COLO668 (cell line): ENCODE data around the gene HTR3C.
"Not testable (repeated sequence)": the region's sequence is repeated elsewhere in the genome, so short reads cannot be mapped to it uniquely, and the experiment has no call there.

Source experiments
- DNase-seq: peaks from one replicate; lab custom pipeline; 2025; ENCODE audit not compliant: unreplicated experiment; lab: John Stamatoyannopoulos, UW

The HTR3C gene, protein sequence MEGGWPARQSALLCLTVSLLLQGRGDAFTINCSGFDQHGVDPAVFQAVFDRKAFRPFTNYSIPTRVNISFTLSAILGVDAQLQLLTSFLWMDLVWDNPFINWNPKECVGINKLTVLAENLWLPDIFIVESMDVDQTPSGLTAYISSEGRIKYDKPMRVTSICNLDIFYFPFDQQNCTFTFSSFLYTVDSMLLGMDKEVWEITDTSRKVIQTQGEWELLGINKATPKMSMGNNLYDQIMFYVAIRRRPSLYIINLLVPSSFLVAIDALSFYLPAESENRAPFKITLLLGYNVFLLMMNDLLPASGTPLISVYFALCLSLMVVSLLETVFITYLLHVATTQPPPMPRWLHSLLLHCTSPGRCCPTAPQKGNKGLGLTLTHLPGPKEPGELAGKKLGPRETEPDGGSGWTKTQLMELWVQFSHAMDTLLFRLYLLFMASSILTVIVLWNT

DNA sequence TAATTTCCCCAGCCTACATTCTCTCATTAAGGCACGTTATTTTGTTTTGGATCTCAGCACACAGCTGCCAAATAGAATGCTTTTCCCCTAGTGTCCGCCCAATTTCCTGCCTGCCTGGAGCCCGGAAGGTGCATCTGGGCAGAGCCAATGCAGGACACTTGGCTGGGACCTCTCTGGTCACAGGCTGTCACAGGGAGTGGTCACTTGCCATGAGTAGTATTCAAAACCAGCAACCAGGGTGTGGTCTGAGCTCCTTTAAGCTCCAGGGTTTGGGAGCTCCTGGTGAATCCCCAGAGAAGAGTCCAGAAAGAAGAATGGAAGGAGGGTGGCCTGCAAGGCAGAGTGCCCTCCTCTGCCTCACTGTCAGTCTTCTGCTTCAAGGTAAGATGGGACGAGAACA, at the start of gene HTR3C:
Gene HTR3C (plus strand): TSS at position 281 of the 400 bp plus-strand sequence. CDS start 34 bp downstream, at position 315.
- no peak for DNase-seq

DNA sequence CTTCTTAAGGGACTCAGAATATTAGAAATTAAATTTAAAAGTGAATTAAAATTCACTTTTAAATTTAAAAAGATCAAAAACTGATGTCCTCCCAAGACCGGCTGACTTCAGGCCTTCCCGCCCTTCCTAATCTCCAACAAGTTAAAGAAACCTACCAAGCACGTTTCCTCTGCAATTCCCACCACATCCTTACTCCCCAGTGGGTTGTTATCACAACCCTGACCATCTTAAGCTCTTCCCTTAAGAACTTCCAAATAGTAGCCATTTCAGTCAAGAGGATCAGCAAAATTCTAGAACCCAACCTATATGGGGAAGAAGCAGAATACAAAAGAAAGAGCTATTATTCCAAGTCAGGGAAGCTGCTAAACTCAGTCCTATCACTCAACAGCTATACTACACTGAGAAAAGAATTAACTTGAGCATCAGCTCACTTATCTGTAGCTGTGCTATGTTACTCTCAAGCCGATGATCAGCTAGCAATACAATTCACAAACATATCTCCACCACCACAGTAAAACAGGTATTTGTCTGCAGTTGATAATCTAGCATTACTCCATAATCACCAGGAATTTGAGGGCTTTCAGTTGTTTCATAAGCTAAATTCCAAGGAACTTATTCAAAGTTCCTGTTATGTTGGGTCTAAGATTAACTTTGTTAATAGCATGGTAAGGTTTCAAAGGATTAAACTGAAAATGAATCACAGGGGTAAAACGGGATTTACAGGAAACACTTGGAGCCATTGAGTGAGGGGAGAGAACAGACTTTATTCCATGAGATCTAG, 49.5 kb upstream of the HTR3C start:
- no peak for DNase-seq

DNA sequence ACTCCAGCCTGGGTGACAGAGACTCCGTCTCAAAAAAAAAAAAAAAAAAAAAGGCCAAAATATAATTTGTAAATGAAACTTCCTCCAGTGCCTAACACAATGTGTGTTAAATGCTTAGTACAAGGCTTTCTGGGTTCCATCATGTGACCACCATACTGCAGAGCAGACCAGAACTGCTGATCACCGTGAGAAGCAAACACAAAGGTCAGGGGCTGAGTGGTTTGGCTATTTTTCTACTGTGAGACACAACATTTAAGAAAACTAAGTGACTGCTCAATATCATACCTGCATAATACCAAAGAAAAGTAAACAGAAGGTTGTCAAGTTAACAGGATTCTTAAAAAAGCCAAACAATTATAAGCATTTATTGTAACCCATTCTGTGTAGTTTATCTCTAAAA, 48.4 kb upstream of the HTR3C start:
- no peak for DNase-seq

DNA sequence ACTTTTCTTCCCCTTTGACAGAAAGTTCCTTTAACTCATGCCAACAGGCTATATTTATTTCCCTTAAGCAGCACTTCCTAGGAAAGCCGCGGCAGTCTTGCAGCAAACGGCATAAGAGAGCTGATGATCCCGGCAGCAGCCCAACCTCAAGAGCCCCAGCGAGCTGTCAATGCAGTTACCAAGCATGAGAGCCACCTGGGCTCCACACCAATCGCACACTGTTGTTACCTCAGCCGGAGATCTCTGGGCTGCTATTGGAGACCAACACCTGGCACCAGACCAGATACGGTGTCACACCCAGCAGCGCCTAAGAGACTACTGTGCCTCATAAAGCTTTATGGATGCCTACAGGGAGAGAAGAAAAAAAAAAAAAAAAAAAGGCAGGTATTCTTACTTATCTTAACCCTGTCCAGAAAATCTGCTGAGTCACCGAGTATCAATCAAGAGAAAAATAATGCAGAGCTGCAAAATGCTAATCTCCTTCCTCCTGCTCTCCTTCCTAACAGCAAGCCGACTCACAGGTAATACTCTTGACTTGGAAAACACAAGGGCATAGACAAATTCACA, 46.8 kb upstream of the HTR3C start:
- DNase-seq, result peak; percentile 85

DNA sequence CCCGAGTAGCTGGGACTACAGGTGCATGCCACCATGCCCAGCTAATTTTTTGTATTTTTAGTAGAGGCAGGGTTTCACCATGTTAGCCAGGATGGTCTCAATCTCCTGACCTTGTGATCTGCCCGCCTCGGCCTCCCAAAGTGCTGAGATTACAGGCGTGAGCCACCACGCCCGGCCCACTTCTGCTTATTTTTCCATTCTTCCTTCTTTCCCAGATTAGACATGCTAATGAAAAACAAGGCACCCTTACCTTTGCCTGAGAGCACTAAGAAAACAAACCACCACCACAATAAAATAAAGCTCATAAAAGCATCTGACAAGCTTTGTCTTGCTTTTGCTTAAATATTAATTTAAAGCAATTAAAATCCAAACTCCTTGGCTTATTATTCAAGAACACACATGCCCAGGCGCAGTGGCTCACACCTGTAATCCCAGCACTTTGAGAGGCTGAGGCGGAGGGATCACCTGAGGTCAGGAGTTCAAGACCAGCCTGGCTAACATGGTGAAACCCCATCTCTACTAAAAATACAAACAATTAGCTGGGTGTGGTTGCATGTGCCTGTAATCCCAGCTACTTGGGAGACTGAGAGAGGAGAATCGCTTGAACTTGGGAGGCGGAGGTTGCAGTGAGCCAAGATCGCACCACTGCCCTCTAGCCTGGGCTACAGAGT, 45.6 kb upstream of the HTR3C start:
- not testable (repeated sequence) for DNase-seq

DNA sequence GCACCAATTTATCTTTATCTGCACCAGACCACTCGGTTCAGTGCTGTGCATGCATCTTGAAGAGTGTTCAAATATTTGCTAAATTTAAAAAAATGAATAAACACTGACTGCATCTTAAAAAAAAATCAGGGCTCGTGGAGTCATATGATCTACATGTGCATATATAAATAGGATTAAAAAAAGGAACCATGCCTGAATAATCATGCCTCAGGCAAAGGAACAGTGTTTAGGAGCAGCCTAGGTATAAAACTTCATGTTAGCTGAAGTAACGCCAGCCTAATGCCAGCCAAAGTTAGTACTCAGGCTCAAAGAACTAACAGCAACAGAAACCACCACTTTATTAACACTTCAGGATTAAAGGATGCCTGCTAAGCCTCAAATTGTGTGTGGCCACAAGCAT, 44.7 kb upstream of the HTR3C start:
- DNase-seq, result no peak

DNA sequence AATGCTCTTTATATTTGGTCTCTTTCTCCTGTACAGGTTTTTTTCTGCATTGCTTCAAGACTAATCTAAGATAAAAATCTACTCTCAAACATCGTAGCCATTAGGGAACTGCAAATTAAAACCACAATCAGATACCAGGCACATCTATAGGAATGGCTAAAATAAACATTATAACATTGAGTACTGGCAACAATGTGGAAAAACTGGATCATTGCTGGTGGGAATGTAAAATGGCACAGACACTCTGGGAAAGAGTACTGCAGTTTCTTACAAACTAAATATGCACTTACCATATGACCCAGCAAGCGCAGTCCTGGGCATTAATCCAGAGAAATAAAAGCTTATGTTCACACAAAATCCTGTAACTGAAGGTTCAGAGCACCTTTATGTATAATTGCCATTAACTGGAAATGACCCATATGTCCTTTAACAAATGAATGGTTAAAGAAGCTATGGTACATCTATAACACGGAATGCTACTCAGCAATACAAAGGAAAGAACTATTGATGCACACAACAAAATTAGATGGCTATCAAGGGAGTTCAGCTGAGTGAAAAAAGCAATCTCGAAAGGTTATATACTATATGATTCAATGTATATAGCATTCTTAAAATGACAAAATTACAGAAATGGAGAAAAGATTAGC, 41.5 kb upstream of the HTR3C start:
- no peak for DNase-seq

DNA sequence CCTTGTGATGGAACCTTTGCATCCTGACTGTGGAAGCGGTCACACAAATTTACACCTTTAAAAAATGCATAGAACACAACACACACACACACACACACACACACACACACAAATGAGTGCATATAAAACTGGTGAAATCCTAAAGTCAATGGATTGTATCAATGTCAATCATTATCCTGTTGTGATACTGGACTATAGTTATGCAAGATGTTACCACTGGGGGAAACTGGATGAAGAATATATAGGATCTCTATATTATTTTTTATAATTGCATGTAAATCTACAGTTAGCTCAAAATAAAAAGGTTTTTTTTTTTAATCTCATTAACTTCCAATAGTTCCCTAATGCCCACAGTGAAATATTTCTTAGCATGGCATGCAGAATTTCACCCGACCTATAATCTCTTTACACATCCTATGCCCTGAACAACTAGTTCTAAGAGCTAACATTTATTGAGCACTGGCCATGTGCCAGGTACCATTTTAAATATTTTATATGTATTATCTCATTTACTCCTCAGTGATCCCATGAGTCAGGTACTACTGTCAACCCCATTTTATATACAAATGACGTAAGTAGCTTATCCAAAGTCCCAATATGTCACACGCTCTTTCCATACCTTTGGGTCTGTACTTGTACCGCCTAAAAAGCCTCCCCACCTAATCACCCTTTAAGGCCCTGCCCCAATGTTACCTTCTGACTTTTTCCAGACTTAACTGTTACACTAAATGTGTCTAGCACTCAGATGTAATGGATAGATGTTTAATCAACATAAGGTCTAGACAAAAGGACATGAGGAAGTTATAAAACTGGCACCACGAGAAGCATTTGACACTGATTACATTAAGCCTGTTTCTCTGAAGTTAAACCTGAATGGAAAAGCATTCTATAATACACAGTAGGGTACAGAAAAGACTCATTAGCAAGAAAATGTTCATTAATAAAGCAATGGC, 40.6 kb upstream of the HTR3C start:
- no peak for DNase-seq

DNA sequence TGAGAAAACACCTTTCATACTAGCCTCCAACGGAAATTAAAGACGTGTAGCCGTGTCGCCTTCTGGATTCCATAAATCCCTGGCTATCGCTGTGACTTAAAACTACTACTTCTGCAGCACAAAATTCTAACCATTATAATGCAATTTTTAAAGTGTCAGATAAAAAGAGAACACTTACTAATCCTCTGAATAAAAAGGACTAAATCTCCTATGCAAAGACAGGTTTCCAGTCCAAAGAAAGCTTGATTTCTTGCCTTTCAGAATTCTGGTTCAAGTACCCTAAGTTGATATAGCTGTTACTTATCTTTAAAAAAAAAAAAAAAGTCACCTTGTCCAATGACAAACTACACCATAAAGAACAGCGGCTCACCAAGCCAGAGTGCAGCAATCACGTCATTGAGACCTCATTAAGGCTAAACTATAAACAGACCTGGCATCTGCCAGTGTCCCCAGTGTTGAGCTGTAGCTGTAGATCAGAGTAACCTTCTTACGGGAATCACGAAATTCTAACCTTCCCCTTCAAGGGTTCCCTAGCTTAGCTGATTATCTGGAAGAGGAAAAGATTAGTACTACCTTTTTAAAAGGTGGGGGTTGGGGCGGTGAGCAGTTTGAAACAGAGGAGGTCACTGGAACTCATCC, 37.3 kb upstream of the HTR3C start:
- peak; percentile 7 for DNase-seq

DNA sequence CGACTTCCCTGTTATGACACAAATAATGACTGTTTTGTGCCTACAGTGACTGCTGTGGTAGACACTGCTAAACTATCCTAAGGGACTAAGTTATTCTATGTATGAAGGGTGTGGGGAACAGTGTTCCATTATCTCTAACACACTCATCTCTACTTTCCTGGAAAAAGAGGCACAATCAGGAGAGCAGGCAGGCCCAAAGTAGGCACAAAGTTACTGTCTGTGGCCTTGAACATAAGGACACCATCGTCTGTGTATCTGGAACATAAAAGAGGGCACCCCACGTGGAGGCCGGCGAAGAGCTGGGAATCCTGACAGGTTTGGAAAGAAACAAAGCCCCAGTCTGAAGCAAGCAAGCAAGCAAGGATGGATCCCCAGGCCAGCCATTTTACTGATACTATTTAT, 36.7 kb upstream of the HTR3C start:
- DNase-seq, result no peak

DNA sequence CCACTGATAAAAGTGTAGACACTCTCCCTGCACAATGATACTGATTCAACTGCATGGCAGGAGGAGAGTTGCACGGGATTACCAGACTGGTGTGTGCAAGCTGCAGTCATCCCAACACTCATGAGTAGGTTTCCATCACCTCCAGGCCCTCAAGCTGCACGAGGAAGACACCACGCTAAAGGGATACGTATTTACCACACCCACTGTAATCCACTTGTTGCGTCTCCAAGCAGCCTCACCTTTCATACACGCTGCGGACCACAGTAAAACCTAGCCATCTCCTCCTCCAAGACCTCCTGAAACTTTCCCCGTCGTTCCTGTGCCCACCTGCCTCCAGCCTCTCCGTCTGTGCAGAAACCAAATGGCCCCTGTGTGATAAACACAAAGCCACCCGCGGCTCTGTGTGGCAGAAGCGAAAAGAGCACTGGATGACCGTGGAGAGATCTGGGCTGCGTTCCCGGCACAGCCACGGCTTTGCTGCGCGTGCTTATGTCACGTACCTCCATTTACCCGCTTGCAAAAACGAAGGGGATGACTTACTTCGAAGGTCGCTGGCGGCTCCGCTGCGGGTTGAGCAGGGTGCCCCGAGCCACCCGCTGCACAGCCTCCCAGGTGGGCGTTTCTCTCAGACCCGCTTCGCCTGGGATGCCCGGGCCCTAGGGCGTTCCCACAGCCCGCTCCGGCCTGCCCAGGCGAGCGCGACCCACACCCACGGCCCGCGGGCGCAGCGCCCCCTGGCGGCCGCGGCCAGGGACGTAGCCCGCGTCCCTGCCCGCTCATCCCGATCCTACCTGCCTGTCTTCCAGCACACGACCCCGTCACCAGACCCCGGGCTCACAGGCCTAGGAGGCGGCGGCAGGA, 35.8 kb upstream of the HTR3C start:
- peak; percentile 55 for DNase-seq

DNA sequence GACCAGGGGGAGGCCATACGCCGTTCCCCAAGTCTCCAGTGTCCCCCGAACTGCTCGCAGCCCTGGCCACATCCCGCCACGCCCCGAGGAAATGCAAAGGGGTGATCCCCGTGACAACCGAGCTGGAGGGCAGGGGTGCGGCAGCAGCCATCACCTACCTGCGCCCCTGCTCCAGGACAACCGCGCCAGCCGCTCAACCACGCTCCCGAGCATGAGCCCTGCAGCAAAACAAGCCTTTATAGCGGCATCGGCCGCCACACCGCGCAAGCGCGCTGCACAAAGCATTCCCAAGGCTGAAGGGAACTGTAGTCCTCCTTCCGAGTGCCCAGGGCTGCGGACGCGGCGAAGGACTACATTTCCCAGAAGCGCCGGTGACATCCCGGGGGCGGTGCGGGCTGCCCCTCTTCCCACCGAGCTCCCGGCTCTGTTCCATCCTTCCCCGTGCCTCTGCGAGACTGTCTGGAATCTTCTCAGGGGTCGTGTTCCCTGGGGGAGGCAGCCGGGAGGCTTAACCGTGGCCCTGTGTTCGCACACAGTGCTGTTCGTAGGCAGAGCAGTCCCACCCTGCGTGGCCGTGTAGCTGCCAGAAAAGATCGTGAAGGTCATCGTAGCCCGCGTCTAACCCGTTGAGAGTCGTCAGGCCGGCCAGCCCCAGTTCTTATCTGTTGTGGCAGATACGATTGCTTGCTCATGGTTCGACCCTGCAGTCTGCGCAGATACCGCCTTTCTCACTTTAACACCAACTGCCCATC, 35.0 kb upstream of the HTR3C start, which contains the start of gene ABCC5:
Gene ABCC5 (minus strand): TSS at position 213 of the 752 bp plus-strand sequence. CDS start 3,492 bp downstream, outside the sequence.
- peak; percentile 87 for DNase-seq

DNA sequence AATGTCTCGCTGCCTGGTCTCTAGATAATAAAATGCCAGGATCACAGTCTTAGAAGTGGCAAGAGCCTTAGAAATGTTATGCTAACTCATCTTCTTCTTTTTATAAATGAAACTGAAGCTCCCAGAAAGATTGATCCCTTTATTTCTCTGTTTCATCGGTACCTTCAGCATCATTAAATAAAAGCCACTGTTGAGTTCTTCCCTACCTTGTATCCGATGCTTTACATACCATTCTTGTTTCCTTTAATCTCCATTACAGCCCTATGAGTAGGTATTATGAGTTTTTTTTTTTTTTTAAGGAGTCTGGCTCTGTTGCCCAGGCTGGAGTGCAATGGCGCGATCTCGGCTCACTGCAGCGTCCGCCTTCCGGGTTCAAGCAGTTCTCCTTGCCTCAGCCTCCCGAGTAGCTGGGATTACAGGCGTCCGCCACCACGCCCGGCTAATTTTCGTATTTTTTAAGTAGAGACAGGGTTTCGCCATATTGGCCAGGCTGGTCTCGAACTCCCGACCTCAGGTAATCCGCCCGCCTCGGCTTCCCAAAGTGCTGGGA, 34.3 kb upstream of the HTR3C start:
- DNase-seq, result no peak

DNA sequence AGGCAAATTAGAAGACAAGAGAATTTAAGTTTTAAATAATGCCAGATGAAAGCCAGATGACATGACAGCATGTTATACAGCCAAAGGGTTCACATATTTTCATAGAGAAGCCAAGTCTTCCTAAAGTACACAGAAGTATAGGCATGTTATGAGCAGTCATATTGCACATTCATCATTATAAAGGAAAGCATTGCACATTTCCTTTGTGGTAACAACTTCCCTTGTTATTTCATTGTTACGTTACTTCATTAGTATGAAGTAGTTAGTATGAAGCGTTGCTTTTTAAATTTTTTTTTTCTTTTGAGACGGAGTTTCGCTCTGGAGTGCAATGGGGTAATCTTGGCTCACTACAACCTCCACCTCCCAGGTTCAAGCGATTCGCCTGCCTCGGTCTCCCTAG, 30.5 kb upstream of the HTR3C start:
- no peak for DNase-seq

DNA sequence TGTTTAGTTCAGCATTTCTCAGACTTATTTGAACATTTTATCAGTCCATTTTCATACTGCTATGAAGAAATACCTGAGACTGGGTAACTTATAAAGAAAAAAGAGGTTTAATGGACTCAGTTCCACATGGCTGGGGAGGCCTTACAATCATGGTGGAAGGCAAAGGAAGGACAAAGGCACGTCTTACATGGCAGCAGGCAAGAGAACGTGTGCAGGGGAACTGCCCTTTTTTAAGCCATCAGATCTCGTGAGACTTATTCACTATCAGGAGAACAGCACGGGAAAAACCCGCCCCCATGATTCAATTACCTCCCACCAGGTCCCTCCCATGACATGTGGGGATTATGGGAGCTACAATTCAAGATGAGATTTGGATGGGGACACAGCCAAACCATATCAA, 27.6 kb upstream of the HTR3C start:
- DNase-seq, result not testable (repeated sequence)

DNA sequence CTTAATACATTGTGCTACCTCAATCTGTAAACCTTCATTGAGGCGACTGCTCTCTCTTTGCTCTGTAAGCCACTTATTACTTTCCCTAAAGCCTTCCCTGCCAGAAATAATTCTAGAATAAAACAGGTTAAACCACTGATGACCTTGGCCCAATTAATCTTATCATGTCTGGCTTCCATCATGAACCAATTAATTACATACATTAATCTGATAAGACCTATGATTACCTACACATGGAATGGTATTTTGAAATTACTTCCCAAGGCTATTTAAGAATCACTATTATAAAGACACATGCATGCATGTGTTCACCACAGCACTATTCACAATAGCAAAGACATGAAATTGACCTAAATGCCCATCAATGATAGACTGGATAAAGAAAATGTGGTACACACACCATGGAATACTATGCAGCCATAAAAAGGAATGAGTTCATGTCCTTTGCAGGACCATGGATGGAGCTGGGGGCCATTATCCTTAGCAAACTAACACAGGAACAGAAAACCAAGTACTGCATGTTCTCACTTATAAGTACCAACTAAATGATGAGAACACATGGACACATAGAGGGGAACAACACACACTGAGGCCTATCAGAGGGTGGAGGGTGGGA, 24.5 kb upstream of the HTR3C start:
- not testable (repeated sequence) for DNase-seq

DNA sequence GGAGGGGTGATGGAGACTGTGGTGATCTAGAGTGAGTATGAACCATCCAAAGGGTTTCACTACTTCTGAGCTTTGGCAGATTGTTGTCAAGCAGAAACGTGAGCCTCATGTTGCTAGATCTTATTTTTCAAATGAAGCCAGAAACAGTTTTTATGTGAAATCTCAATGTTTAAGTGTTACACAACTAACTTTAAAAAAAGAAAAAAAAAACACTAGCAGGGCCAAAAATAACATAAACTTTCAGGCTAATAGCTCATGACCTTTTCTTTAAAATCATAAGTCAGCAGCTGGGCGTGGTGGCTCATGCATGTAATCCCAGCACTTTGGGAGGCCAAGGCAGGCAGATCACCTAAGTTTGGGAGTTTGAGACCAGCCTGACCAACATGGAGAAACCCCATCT, 23.4 kb upstream of the HTR3C start:
- DNase-seq, result no peak
